ENCODE data around the gene LRRC8E. TPM values are rescaled to one million over a fixed set of nuclear protein-coding genes. Genes with fewer than 3 reads are reported as not detected.

Gene LRRC8E
- total RNA-seq, 1 donor from 2014 or later, result not detected

GRCh38 chr19:7881910-7882309 is 6.4 kb upstream of the LRRC8E start:
- H3K36me3 ChIP-seq, result no peaks in the 10 kb centered on the region
- H3K9me3 ChIP-seq, result no peaks in the 10 kb centered on the region
- H3K27me3 ChIP-seq, result no peaks in the 10 kb centered on the region
- H3K4me1 ChIP-seq, result no peaks in the 10 kb centered on the region
- TF ChIP-seq CTCF (IDR thresholded peaks at IDR 0.05), result no peak
- H3K4me3 ChIP-seq, result no peak overlapping the region
- DNase-seq (ENCODE audit: low spot score in 2 of 2), result no peak
- no peak overlapping the region for H3K27ac ChIP-seq
- intact Hi-C loops (cut with DNase I), result no loop called here

- Histone ChIP-seq H3K27ac (no peak overlapping the region), H3K9me3 (no peaks in the 10 kb centered on the region), H3K4me1 (no peaks in the 10 kb centered on the region), H3K36me3 (no peaks in the 10 kb centered on the region), H3K27me3 (peaks cover under 1% of the 10 kb centered on the region), H3K4me3 (no peak overlapping the region)
- intact Hi-C loops (cut with DNase I), result no loop called here
- DNase-seq (ENCODE audit: low spot score in 2 of 2), result no peak
- TF ChIP-seq CTCF (IDR thresholded peaks at IDR 0.05), result no peak
Measured at GRCh38 chr19:7883105-7883504, 5.2 kb upstream of the LRRC8E start.

DNA sequence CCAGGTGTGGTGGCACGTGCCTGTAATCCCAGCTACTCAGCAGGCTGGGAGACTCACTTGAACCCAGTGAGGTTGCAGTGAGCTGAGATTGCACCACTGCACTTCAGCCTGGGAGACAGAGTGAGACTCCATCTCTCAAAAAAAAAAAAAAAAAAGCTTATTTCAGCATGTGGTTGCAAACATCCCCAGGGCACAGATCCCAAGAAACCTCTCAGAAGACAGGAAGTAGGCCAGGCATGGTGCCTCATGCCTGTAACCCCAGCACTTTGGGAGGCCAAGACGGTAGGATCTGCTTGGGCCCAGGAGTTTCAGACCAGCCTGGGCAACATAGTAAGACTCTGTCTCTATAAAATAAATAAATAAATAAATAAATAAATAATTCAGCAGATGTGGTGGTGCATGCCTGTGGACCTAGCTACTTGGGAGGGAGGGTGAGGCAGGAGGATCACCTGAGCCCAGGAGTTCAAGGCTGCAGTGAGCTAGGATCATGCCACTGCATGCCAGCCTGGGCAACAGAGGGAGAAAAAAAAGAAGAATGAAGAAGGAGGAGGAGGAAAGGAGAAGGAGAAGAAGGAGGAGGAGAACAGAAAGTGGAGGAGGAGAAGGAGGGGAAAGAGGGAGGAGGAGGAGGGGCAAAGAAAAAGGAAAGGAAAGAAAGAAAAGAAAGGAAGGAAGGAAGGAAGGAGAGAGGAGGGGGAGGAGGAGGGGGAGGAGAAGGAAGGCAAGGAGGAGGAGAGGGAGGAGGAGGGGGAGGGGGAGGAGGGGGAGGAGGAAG is 4.3 kb upstream of the LRRC8E start:
- DNase-seq (ENCODE audit: low spot score in 2 of 2), result no peak
- H3K4me1 ChIP-seq, result no peaks in the 10 kb centered on the region
- H3K4me3 ChIP-seq, result no peak overlapping the region
- no peaks in the 10 kb centered on the region for H3K36me3 ChIP-seq
- H3K9me3 ChIP-seq, result no peaks in the 10 kb centered on the region
- no peak overlapping the region for H3K27ac ChIP-seq
- no peak for TF ChIP-seq CTCF (IDR thresholded peaks at IDR 0.05)
- intact Hi-C loops (cut with DNase I), result no loop called here
- H3K27me3 ChIP-seq, result peaks cover 3% of the 10 kb centered on the region

DNA sequence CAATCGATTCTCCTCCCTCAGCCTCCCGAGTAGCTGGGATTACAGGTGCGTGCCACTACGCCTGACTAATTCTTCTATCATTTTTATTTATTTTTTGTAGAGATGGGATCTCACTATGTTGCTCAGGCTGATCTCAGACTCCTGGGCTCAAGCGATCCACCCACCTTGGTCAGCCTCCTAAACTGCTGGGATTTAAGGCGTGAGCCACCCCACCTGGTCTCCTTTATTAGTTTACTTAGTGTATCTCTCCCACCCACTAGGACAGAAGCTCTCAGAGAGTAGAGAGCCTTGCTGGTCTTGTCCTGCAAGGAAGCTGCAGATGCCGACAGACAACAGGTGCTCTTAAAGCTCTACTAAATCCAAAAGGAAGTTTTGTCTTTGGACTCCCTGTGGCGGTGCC is 2.5 kb upstream of the LRRC8E start:
- H3K4me1 ChIP-seq, result no peaks in the 10 kb centered on the region
- intact Hi-C loops (cut with DNase I), result no loop called here
- no peaks in the 10 kb centered on the region for H3K36me3 ChIP-seq
- H3K27ac ChIP-seq, result no peak overlapping the region
- H3K4me3 ChIP-seq, result no peak overlapping the region
- TF ChIP-seq CTCF (IDR thresholded peaks at IDR 0.05), result no peak
- peaks cover 3% of the 10 kb centered on the region for H3K27me3 ChIP-seq
- no peak for DNase-seq (ENCODE audit: low spot score in 2 of 2)
- H3K9me3 ChIP-seq, result no peaks in the 10 kb centered on the region

GRCh38 chr19:7887408-7888144 is 734 bp upstream of the LRRC8E start:
- H3K27me3 ChIP-seq, result peaks cover 3% of the 10 kb centered on the region
- no peak for DNase-seq (ENCODE audit: low spot score in 2 of 2)
- TF ChIP-seq CTCF (IDR thresholded peaks at IDR 0.05), result no peak
- H3K36me3 ChIP-seq, result no peaks in the 10 kb centered on the region
- H3K27ac ChIP-seq, result no peak overlapping the region
- intact Hi-C loops (cut with DNase I), result no loop called here
- H3K4me1 ChIP-seq, result no peaks in the 10 kb centered on the region
- no peak overlapping the region for H3K4me3 ChIP-seq
- H3K9me3 ChIP-seq, result no peaks in the 10 kb centered on the region

Data from ascending aorta (tissue), 2 donors.